ENCODE results near the gene CYP4F3. TPM values are rescaled to one million over a fixed set of nuclear protein-coding genes. Genes with fewer than 3 reads are reported as not detected.
"Not testable (repeated sequence)": the region's sequence is repeated elsewhere in the genome, so short reads cannot be mapped to it uniquely, and the experiment has no call there.

CYP4F3 gene
- total RNA-seq, result 0.24 TPM
- long read RNA-seq, result 0 reads

GRCh38 chr19:15640294-15640903 is at the start of gene CYP4F3:
Gene CYP4F3, plus strand, starts transcription at chr19:15640897. Its CDS starts 519 bp downstream, at chr19:15641416.
- intact Hi-C loops (cut with DNase I), result no loop called here
- DNase-seq (peak; percentile 87), ATAC-seq (ENCODE audit: poor library complexity) (peak; percentile 95)

- intact Hi-C loops (cut with DNase I), result no loop called here
- no peak for ATAC-seq (ENCODE audit: poor library complexity)
- no peak for DNase-seq
These were observed 48.9 kb upstream of the CYP4F3 start for GRCh38 chr19:15591796-15592195.

- DNase-seq; ATAC-seq (ENCODE audit: poor library complexity); intact Hi-C loops (cut with DNase I): not testable (repeated sequence)
These were observed 48.2 kb upstream of the CYP4F3 start for GRCh38 chr19:15592506-15592905.

- DNase-seq; intact Hi-C loops (cut with DNase I): not testable (repeated sequence)
- ATAC-seq (ENCODE audit: poor library complexity), result peak; percentile 62
These were observed 46.9 kb upstream of the CYP4F3 start for GRCh38 chr19:15593766-15594165.

- intact Hi-C loops (cut with DNase I), result no loop called here
- ATAC-seq (ENCODE audit: poor library complexity) (no peak), DNase-seq (no peak)
These were observed 45.6 kb upstream of the CYP4F3 start for GRCh38 chr19:15595069-15595468.

GRCh38 chr19:15607978-15608925 is 32.4 kb upstream of the CYP4F3 start:
- DNase-seq; ATAC-seq (ENCODE audit: poor library complexity); intact Hi-C loops (cut with DNase I): not testable (repeated sequence)

GRCh38 chr19:15609261-15609660 is 31.4 kb upstream of the CYP4F3 start:
- ATAC-seq (ENCODE audit: poor library complexity), result no peak
- no peak for DNase-seq
- intact Hi-C loops (cut with DNase I), result no loop called here

- intact Hi-C loops (cut with DNase I), result no loop called here
- ATAC-seq (ENCODE audit: poor library complexity), result no peak
These were observed 28.4 kb upstream of the CYP4F3 start for GRCh38 chr19:15612342-15612741.

GRCh38 chr19:15613338-15613737 is 27.4 kb upstream of the CYP4F3 start:
- no peak for DNase-seq
- intact Hi-C loops (cut with DNase I), result no loop called here
- ATAC-seq (ENCODE audit: poor library complexity), result no peak

More at GRCh38 chr19:15612342-15612741, 28.4 kb upstream of the CYP4F3 start:
- DNase-seq, result no peak

- no peak for ATAC-seq (ENCODE audit: poor library complexity)
- intact Hi-C loops (cut with DNase I), result no loop called here
These were observed 26.0 kb upstream of the CYP4F3 start, which contains the start of gene CYP4F8 for GRCh38 chr19:15614507-15615379. Gene CYP4F8, plus strand, starts transcription at chr19:15615218. Its CDS starts 399 bp downstream, at chr19:15615617.

GRCh38 chr19:15615526-15615925 is 25.2 kb upstream of the CYP4F3 start:
- DNase-seq (no peak), ATAC-seq (ENCODE audit: poor library complexity) (no peak)
- intact Hi-C loops (cut with DNase I), result no loop called here

More at GRCh38 chr19:15614507-15615379, 26.0 kb upstream of the CYP4F3 start, which contains the start of gene CYP4F8:
- no peak for DNase-seq

GRCh38 chr19:15616183-15616582 is 24.5 kb upstream of the CYP4F3 start:
- DNase-seq (no peak), ATAC-seq (ENCODE audit: poor library complexity) (no peak)
- intact Hi-C loops (cut with DNase I), result no loop called here

GRCh38 chr19:15616627-15617270 is 23.9 kb upstream of the CYP4F3 start:
- intact Hi-C loops (cut with DNase I), result no loop called here
- DNase-seq, result no peak
- no peak for ATAC-seq (ENCODE audit: poor library complexity)

GRCh38 chr19:15618321-15618720 is 22.4 kb upstream of the CYP4F3 start:
- intact Hi-C loops (cut with DNase I), result no loop called here
- DNase-seq (no peak), ATAC-seq (ENCODE audit: poor library complexity) (no peak)

- DNase-seq (no peak), ATAC-seq (ENCODE audit: poor library complexity) (no peak)
- intact Hi-C loops (cut with DNase I), result no loop called here
These were observed 18.9 kb upstream of the CYP4F3 start for GRCh38 chr19:15621801-15622200.

- no peak for ATAC-seq (ENCODE audit: poor library complexity)
- intact Hi-C loops (cut with DNase I), result no loop called here
- DNase-seq, result no peak
These were observed 17.7 kb upstream of the CYP4F3 start for GRCh38 chr19:15622991-15623390.

GRCh38 chr19:15623711-15624318 is 16.9 kb upstream of the CYP4F3 start:
- intact Hi-C loops (cut with DNase I), result no loop called here
- no peak for DNase-seq

More at GRCh38 chr19:15623711-15624318, 16.9 kb upstream of the CYP4F3 start:
- no peak for ATAC-seq (ENCODE audit: poor library complexity)

All from Right ventricle myocardium superior (tissue), 1 donor.